HEK293 (cell line): ENCODE results near the gene NOC2L.

Experiments used
- EGR2 ChIP-seq: fragments of 450-650 bp; formaldehyde crosslinking; IDR thresholded peaks from 2 replicates; pipeline ENCODE4 v1.5.1; 2016; ENCODE audit warnings: low read depth, missing biosample characterization, missing genetic modification characterization
- KLF16 ChIP-seq: fragments of 450-650 bp; formaldehyde crosslinking; IDR thresholded peaks from 2 replicates; pipeline ENCODE4 v1.5.1; 2017; ENCODE audit warnings: missing biosample characterization, missing genetic modification characterization
- KLF8 ChIP-seq: fragments of 450-650 bp; formaldehyde crosslinking; IDR thresholded peaks from 2 replicates; pipeline ENCODE4 v1.5.1; 2016; ENCODE audit warnings: missing biosample characterization, missing genetic modification characterization
- MZF1 ChIP-seq: fragments of 450-650 bp; formaldehyde crosslinking; IDR thresholded peaks from 2 replicates; pipeline ENCODE4 v1.5.1; 2017; ENCODE audit warnings: missing biosample characterization, missing genetic modification characterization, borderline replicate concordance
- PRDM2 ChIP-seq: fragments of 450-650 bp; formaldehyde crosslinking; IDR thresholded peaks from 2 replicates; pipeline ENCODE4 v1.5.1; 2016; ENCODE audit warnings: missing biosample characterization, missing genetic modification characterization, borderline replicate concordance
- REPIN1 ChIP-seq: fragments of 450-650 bp; formaldehyde crosslinking; IDR thresholded peaks from 2 replicates; pipeline ENCODE4 v1.5.1; 2017; ENCODE audit warnings: missing biosample characterization, missing genetic modification characterization, low read depth
- YY2 ChIP-seq: fragments of 450-650 bp; formaldehyde crosslinking; IDR thresholded peaks from 2 replicates; pipeline ENCODE4 v1.5.1; 2016; ENCODE audit warnings: missing biosample characterization, missing genetic modification characterization
- ZBTB11 ChIP-seq: fragments of 450-650 bp; formaldehyde crosslinking; conservative IDR thresholded peaks from 2 replicates; pipeline ENCODE4 v1.5.1; 2016; ENCODE audit warnings: low read depth, missing biosample characterization, missing genetic modification characterization
- ZBTB44 ChIP-seq: fragments of 450-650 bp; IDR thresholded peaks from 2 replicates; pipeline ENCODE4 v1.5.1; 2018; ENCODE audit warnings: missing biosample characterization, mild to moderate bottlenecking, missing genetic modification characterization
- ZFHX2 ChIP-seq: fragments of 450-650 bp; formaldehyde crosslinking; conservative IDR thresholded peaks from 2 replicates; pipeline ENCODE4 v1.5.1; 2016; ENCODE audit warnings: missing biosample characterization, missing genetic modification characterization
- ZNF169 ChIP-seq: fragments of 450-650 bp; formaldehyde crosslinking; IDR thresholded peaks from 2 replicates; pipeline ENCODE4 v1.5.1; 2016; ENCODE audit warnings: missing biosample characterization, missing genetic modification characterization
- ZNF184 ChIP-seq: fragments of 450-650 bp; IDR thresholded peaks from 2 replicates; pipeline ENCODE4 v1.5.1; 2018; ENCODE audit warnings: missing biosample characterization, mild to moderate bottlenecking, missing genetic modification characterization
- ZNF211 ChIP-seq: fragments of 450-650 bp; formaldehyde crosslinking; IDR thresholded peaks from 2 replicates; pipeline ENCODE4 v1.5.1; 2016; ENCODE audit warnings: low read depth, missing biosample characterization, missing genetic modification characterization
- ZNF214 ChIP-seq: fragments of 450-650 bp; formaldehyde crosslinking; IDR thresholded peaks from 2 replicates; pipeline ENCODE4 v1.5.1; 2017; ENCODE audit warnings: missing biosample characterization, mild to moderate bottlenecking, missing genetic modification characterization, borderline replicate concordance
- ZNF24 ChIP-seq: fragments of 450-650 bp; formaldehyde crosslinking; IDR thresholded peaks from 2 replicates; pipeline ENCODE4 v1.5.1; 2016; ENCODE audit warnings: missing biosample characterization, missing genetic modification characterization
- ZNF391 ChIP-seq: fragments of 450-650 bp; formaldehyde crosslinking; IDR thresholded peaks from 2 replicates; pipeline ENCODE4 v1.5.1; 2016; ENCODE audit warnings: low read depth, missing biosample characterization, missing genetic modification characterization, borderline replicate concordance
- ZNF423 ChIP-seq: fragments of 450-650 bp; formaldehyde crosslinking; IDR thresholded peaks from 2 replicates; pipeline ENCODE4 v1.5.1; 2016; ENCODE audit warnings: missing biosample characterization, missing genetic modification characterization
- ZNF449 ChIP-seq: fragments of 450-650 bp; formaldehyde crosslinking; IDR thresholded peaks from 2 replicates; pipeline ENCODE4 v1.5.1; 2017; ENCODE audit warnings: missing biosample characterization, mild to moderate bottlenecking, missing genetic modification characterization, moderate library complexity
- ZNF555 ChIP-seq: fragments of 450-650 bp; formaldehyde crosslinking; conservative IDR thresholded peaks from 2 replicates; pipeline ENCODE4 v1.5.1; 2017; ENCODE audit warnings: missing biosample characterization, mild to moderate bottlenecking, missing genetic modification characterization, inconsistent platforms
- ZNF580 ChIP-seq: fragments of 450-650 bp; formaldehyde crosslinking; IDR thresholded peaks from 2 replicates; pipeline ENCODE4 v1.5.1; 2016; ENCODE audit warnings: missing biosample characterization, missing genetic modification characterization
- ZNF660 ChIP-seq: fragments of 450-650 bp; IDR thresholded peaks from 2 replicates; pipeline ENCODE4 v1.5.1; 2018; ENCODE audit warnings: missing biosample characterization, mild to moderate bottlenecking, missing genetic modification characterization
- ZNF677 ChIP-seq: fragments of 450-650 bp; IDR thresholded peaks from 2 replicates; pipeline ENCODE4 v1.5.0; 2018; ENCODE audit warnings: missing biosample characterization, mild to moderate bottlenecking, missing genetic modification characterization, moderate library complexity
- ZNF692 ChIP-seq: fragments of 450-650 bp; formaldehyde crosslinking; IDR thresholded peaks from 2 replicates; pipeline ENCODE4 v1.5.1; 2016; ENCODE audit warnings: missing biosample characterization, missing genetic modification characterization
- ZNF747 ChIP-seq: fragments of 450-650 bp; formaldehyde crosslinking; IDR thresholded peaks from 2 replicates; pipeline ENCODE4 v1.5.1; 2016; ENCODE audit warnings: missing biosample characterization, missing genetic modification characterization
- ZSCAN23 ChIP-seq: fragments of 450-650 bp; formaldehyde crosslinking; IDR thresholded peaks from 2 replicates; pipeline ENCODE4 v1.5.1; 2016; ENCODE audit warnings: missing biosample characterization, missing genetic modification characterization

The NOC2L gene

GRCh38 chr1:958823-959730 is at the start of gene NOC2L (continued):
- TF ChIP-seq PRDM2 (tag by site-specific recombination) (no peak), ZNF449 (tag by site-specific recombination) (no peak), ZNF660 (tag by site-specific recombination) (no peak), KLF8 (peak; percentile 93), YY2 (tag by site-specific recombination) (peak; percentile 68), ZNF24 (tag by site-specific recombination) (no peak), ZNF184 (tag by site-specific recombination) (no peak), ZBTB44 (tag by site-specific recombination) (no peak), ZSCAN23 (tag by site-specific recombination) (no peak), MZF1 (no peak), ZBTB11 (tag by site-specific recombination) (peak; percentile 88), REPIN1 (no peak), ZNF214 (tag by site-specific recombination) (no peak), KLF16 (tag by site-specific recombination) (peak; percentile 75), ZNF580 (tag by site-specific recombination) (peak; percentile 76; the same call in 1 of the 2 replicates), ZFHX2 (tag by site-specific recombination) (no peak), ZNF391 (tag by site-specific recombination) (no peak), ZNF169 (tag by site-specific recombination) (no peak), ZNF423 (tag by site-specific recombination) (no peak), ZNF211 (tag by site-specific recombination) (no peak), ZNF677 (tag by site-specific recombination) (no peak), ZNF747 (no peak), ZNF692 (tag by site-specific recombination) (peak; percentile 82; the same call in 1 of the 2 replicates), ZNF555 (no peak), EGR2 (tag by site-specific recombination) (no peak)
